ENCODE data around the gene TFAP2B.

GRCh38 chr6:50853939-50854338, 35.3 kb downstream of the TFAP2B start:
- TF ChIP-seq CTCF (IDR thresholded peaks at IDR 0.05) (no peak), POLR2A (IDR thresholded peaks at IDR 0.05) (no peak)

Data from vagina (tissue), 2 donors.